CD14-positive monocyte (primary cell): Measurements from ENCODE around the gene DEPDC5. TPM values are rescaled to one million over a fixed set of nuclear protein-coding genes. Genes with fewer than 3 reads are reported as not detected.
A peak's percentile ranks its signal among the peaks of the same experiment; 100 is the strongest.

Experiments used
- DNase-seq, 3 donors: peaks; one replicate each; pipeline ENCODE4 v3.0.0-alpha.2; 2011 to 2022
- H2AFZ ChIP-seq: 2 replicates; pipeline ENCODE4 v1.6.0; 2012; ENCODE audit warnings: mild to moderate bottlenecking, low read depth, low read length, inconsistent platforms; ENCODE audit not compliant: insufficient read depth, poor library complexity, severe bottlenecking
- H3K27ac ChIP-seq, 2 donors: 1 replicate in 1 of 2; 2 replicates in 1 of 2; pipeline ENCODE4 v1.5.1; 2012 to 2013; ENCODE audit warnings: low read length in 2 of 2, control low read depth in 1 of 2, inconsistent platforms in 1 of 2, low read depth in 1 of 2, mild to moderate bottlenecking in 1 of 2
- H3K27me3 ChIP-seq, 2 donors: one replicate each; pipeline versions ENCODE4 v1.6.0 to v1.6.1; 2011 to 2013; ENCODE audit warnings: low read length in 2 of 2; ENCODE audit not compliant: control insufficient read depth in 2 of 2, insufficient read depth in 2 of 2
- H3K36me3 ChIP-seq, 2 donors: replicated peaks in 1 of 2; 1 replicate in 1 of 2; 2 replicates in 1 of 2; pipeline versions ENCODE4 v1.5.1 to v1.6.1; 2012 to 2013; ENCODE audit warnings: low read length in 2 of 2, control low read depth in 1 of 2, inconsistent platforms in 1 of 2, mild to moderate bottlenecking in 1 of 2; ENCODE audit not compliant: insufficient read depth in 2 of 2, control insufficient read depth in 1 of 2
- H3K4me1 ChIP-seq, 2 donors: 1 replicate in 1 of 2; 2 replicates in 1 of 2; pipeline versions ENCODE4 v1.5.1 to v1.6.1; 2012 to 2013; ENCODE audit warnings: low read length in 2 of 2, control low read depth in 1 of 2, inconsistent platforms in 1 of 2, mild to moderate bottlenecking in 1 of 2, moderate library complexity in 1 of 2; ENCODE audit not compliant: insufficient read depth in 2 of 2, control insufficient read depth in 1 of 2
- H3K4me2 ChIP-seq: replicated peaks from 2 replicates; pipeline ENCODE3; 2012; ENCODE audit warnings: low read length, moderate library complexity, mild to moderate bottlenecking; ENCODE audit not compliant: poor library complexity, severe bottlenecking; ENCODE audit errors: extremely low read depth
- H3K4me3 ChIP-seq, 3 experiments: fragments of 200-600 bp in 1 of 3; sonication (generic) in 1 of 3; replicated peaks in 1 of 3; 1 replicate in 2 of 3; 2 replicates in 1 of 3; pipeline ENCODE4 v1.5.1; 2011 to 2013; ENCODE audit warnings: low read length in 3 of 3, mild to moderate bottlenecking in 3 of 3, control low read depth in 2 of 3, low read depth in 2 of 3, inconsistent platforms in 1 of 3, moderate library complexity in 1 of 3
- H3K79me2 ChIP-seq: 2 replicates; pipeline ENCODE4 v1.6.0; 2012; ENCODE audit warnings: mild to moderate bottlenecking, control low read depth, inconsistent platforms, low read length, moderate library complexity; ENCODE audit not compliant: insufficient read depth
- H3K9ac ChIP-seq: 2 replicates; pipeline ENCODE4 v1.6.0; 2017; ENCODE audit warnings: low read length, mild to moderate bottlenecking; ENCODE audit not compliant: insufficient read depth, poor library complexity, severe bottlenecking
- H3K9me3 ChIP-seq, 2 donors: replicated peaks in 1 of 2; 1 replicate in 1 of 2; 2 replicates in 1 of 2; pipeline versions ENCODE4 v1.5.1 to v1.6.1; 2012 to 2013; ENCODE audit warnings: low read length in 2 of 2, control low read depth in 1 of 2; ENCODE audit not compliant: control insufficient read depth in 1 of 2, insufficient read depth in 1 of 2
- H4K20me1 ChIP-seq: 2 replicates; pipeline ENCODE4 v1.6.0; 2012; ENCODE audit warnings: mild to moderate bottlenecking, low read length, control low read depth, moderate library complexity; ENCODE audit not compliant: insufficient read depth
- H3K27ac Mint-ChIP-seq, 7 donors: one replicate each; pipeline ENCODE4 v1.8.0; 2020; ENCODE audit warnings: mild to moderate bottlenecking in 7 of 7, mixed read lengths in 7 of 7, moderate library complexity in 6 of 7, inconsistent platforms in 2 of 7
- H3K27me3 Mint-ChIP-seq, 3 donors: one replicate each; pipeline ENCODE4 v1.8.0; 2021 to 2022; ENCODE audit warnings: low read depth in 3 of 3, mild to moderate bottlenecking in 3 of 3, mixed read lengths in 3 of 3, moderate library complexity in 3 of 3, inconsistent platforms in 1 of 3
- H3K36me3 Mint-ChIP-seq, 2 donors: one replicate each; pipeline ENCODE4 v1.8.0; 2020; ENCODE audit warnings: mixed read lengths in 2 of 2, inconsistent platforms in 1 of 2, mild to moderate bottlenecking in 1 of 2
- H3K4me1 Mint-ChIP-seq: one replicate; pipeline ENCODE4 v1.8.0; 2020; ENCODE audit warnings: mild to moderate bottlenecking, mixed read lengths
- H3K4me3 Mint-ChIP-seq, 2 donors: one replicate each; pipeline ENCODE4 v1.8.0; 2020; ENCODE audit warnings: mild to moderate bottlenecking in 2 of 2, mixed read lengths in 2 of 2, moderate library complexity in 1 of 2
- H3K9me3 Mint-ChIP-seq, 7 donors: one replicate each; pipeline ENCODE4 v1.8.0; 2020 to 2022; ENCODE audit warnings: mixed read lengths in 7 of 7, mild to moderate bottlenecking in 6 of 7, moderate library complexity in 6 of 7, inconsistent platforms in 2 of 7
- WGBS: methylation state at CpG from one replicate; pipeline ENCODE4 v1.1.5; 2013; ENCODE audit warnings: missing lambda C conversion rate; ENCODE audit not compliant: insufficient coverage; 5-methylcytosine and 5-hydroxymethylcytosine counted together
- intact Hi-C, 2 donors: fragments of 100-400 bp; cut with micrococcal nuclease; formaldehyde crosslinking; loops; one replicate each; pipeline versions ENCODE4 v1.15.0 to v1.15.1; 2023
- polyA plus RNA-seq, 3 donors: library from polyadenylated mRNA; depleted of rRNA in 1 of 3; unstranded in 2 of 3; stranded (reverse) in 1 of 3; fragments of 300-500 nt in 2 of 3; fragments of >200 nt in 1 of 3; fragmentation: Illumina TruSeq in 2 of 3; gene quantifications; 1 replicate in 2 of 3; 2 replicates in 1 of 3; pipeline ENCODE4 v1.2.3, GENCODE V29; 2012 to 2021
- TF ChIP-seq, protein P1 (sequence below): fragments of 200-600 bp; IDR thresholded peaks from one replicate; pipeline ENCODE4 v1.8.0; 2022; ENCODE audit warnings: antibody characterized with exemption, mild to moderate bottlenecking

DEPDC5 gene
- polyA plus RNA-seq, 3 donors: 2.2 to 19.5 (median 4.1) TPM

DNA sequence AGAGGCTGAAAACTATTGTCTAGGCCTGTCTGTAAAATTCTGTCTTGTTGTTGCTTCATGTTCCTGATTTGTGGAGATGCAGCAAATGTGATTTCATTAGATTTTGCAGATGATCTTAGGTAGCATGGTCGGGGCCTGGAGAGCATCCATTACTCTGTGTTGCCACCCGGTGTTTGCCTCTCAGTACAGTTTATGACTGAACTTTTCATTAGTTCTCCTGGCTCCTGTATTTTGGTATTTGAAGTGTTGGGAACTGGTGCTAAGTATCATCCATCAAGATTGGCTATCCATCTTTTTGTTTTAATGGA is 198.2 kb downstream of the DEPDC5 start:
- Mint-ChIP-seq H3K4me1 (peaks cover 55% of the 10 kb centered on the region), H3K27me3 (no peaks in the 10 kb centered on the region), H3K9me3 (no peaks in the 10 kb centered on the region), H3K27ac (peak overlapping the region in 6 of 7 donors; percentile 36 to 88 (median 60)), H3K36me3 (peaks cover 43 to 67% of the 10 kb centered on the region in 2 donors), H3K4me3 (no peak overlapping the region)
- Histone ChIP-seq H3K4me3 (no peak overlapping the region), H3K27ac (peak overlapping the region in 1 of 2 donors; percentile 75), H3K4me2 (no peak overlapping the region), H3K27me3 (no peaks in the 10 kb centered on the region), H4K20me1 (peaks cover 99% of the 10 kb centered on the region), H3K9me3 (no peaks in the 10 kb centered on the region), H2AFZ (no peak overlapping the region), H3K9ac (peak overlapping the region; percentile 5), H3K79me2 (peaks cover 100% of the 10 kb centered on the region), H3K36me3 (peaks cover 32 to 82% of the 10 kb centered on the region in 2 donors), H3K4me1 (peaks cover 22 to 38% of the 10 kb centered on the region in 2 donors)
- TF ChIP-seq, protein P1, sequence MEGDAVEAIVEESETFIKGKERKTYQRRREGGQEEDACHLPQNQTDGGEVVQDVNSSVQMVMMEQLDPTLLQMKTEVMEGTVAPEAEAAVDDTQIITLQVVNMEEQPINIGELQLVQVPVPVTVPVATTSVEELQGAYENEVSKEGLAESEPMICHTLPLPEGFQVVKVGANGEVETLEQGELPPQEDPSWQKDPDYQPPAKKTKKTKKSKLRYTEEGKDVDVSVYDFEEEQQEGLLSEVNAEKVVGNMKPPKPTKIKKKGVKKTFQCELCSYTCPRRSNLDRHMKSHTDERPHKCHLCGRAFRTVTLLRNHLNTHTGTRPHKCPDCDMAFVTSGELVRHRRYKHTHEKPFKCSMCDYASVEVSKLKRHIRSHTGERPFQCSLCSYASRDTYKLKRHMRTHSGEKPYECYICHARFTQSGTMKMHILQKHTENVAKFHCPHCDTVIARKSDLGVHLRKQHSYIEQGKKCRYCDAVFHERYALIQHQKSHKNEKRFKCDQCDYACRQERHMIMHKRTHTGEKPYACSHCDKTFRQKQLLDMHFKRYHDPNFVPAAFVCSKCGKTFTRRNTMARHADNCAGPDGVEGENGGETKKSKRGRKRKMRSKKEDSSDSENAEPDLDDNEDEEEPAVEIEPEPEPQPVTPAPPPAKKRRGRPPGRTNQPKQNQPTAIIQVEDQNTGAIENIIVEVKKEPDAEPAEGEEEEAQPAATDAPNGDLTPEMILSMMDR: no peak
- DNase-seq: no peak
- intact Hi-C loops: loop anchor here (5.0 kb wide), 1 partner anchor 35 kb away; no protein-coding TSS in a partner anchor
- whole genome bisulfite sequencing: no CpG with 5 or more reads among the region's 2 CpGs

DNA sequence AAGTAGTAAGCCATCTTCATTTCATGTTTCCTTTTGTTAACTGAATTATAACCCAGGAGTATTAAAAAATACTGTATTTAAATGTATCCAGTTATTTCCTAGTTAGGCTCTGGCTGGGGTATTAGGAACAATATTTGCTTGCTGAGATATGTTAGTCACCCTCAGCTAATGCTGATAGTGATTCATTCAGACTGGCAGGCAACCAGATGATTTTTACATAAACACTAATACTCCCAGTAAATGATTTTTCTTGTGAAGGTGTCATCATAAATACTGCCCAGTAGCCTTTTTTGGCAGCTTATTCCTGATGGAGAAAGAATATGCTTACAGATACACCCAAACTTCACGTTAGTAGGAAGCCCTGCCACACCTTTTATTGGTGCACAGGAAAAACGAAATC is 198.7 kb downstream of the DEPDC5 start:
- Histone ChIP-seq H3K4me3 (no peak overlapping the region), H3K4me1 (peaks cover 21 to 34% of the 10 kb centered on the region in 2 donors), H3K4me2 (no peak overlapping the region), H3K9me3 (no peaks in the 10 kb centered on the region), H3K79me2 (peaks cover 96% of the 10 kb centered on the region), H4K20me1 (peaks cover 100% of the 10 kb centered on the region), H2AFZ (no peak overlapping the region), H3K27me3 (no peaks in the 10 kb centered on the region), H3K36me3 (peaks cover 37 to 85% of the 10 kb centered on the region in 2 donors), H3K27ac (peak overlapping the region in 1 of 2 donors; percentile 75), H3K9ac (no peak overlapping the region)
- peak in 1 of 3 donors; percentile 31 for DNase-seq
- H3K4me1 Mint-ChIP-seq: peaks cover 51% of the 10 kb centered on the region
- no peak overlapping the region for H3K4me3 Mint-ChIP-seq
- intact Hi-C loops: loop anchor here (5.0 kb wide), 1 partner anchor 35 kb away; no protein-coding TSS in a partner anchor
- H3K27me3 Mint-ChIP-seq: no peaks in the 10 kb centered on the region
- peaks cover 43 to 69% of the 10 kb centered on the region in 2 donors for H3K36me3 Mint-ChIP-seq
- no peaks in the 10 kb centered on the region for H3K9me3 Mint-ChIP-seq
- peak overlapping the region in 2 of 7 donors; percentile 41 to 88 for H3K27ac Mint-ChIP-seq
- WGBS: 100% methylated on average over 2 of the region's 2 CpGs
- TF ChIP-seq, protein P1: no peak
